Body of pancreas (tissue), 4 donors: ENCODE measurements around the gene ZNF287.

Source experiments
- CTCF ChIP-seq, 7 experiments: fragments of 450-650 bp in 4 of 7; fragments of 200-600 bp in 3 of 7; sonication (generic) in 3 of 7; IDR thresholded peaks; one replicate each; pipeline ENCODE4 v1.5.1; 2016 to 2019; ENCODE audit warnings: antibody characterized with exemption in 7 of 7
- POLR2A ChIP-seq, 3 donors: fragments of 450-650 bp; IDR thresholded peaks; one replicate each; pipeline ENCODE4 v1.6.1; 2016; ENCODE audit warnings: antibody characterized with exemption in 3 of 3, mild to moderate bottlenecking in 2 of 3

GRCh38 chr17:16519021-16519420, 50.0 kb downstream of the ZNF287 start:
- no peak for TF ChIP-seq CTCF (IDR thresholded peaks at IDR 0.05)
- TF ChIP-seq POLR2A (IDR thresholded peaks at IDR 0.05) = no peak
